ENCODE results near the gene AP3B1.

Gene AP3B1

DNA sequence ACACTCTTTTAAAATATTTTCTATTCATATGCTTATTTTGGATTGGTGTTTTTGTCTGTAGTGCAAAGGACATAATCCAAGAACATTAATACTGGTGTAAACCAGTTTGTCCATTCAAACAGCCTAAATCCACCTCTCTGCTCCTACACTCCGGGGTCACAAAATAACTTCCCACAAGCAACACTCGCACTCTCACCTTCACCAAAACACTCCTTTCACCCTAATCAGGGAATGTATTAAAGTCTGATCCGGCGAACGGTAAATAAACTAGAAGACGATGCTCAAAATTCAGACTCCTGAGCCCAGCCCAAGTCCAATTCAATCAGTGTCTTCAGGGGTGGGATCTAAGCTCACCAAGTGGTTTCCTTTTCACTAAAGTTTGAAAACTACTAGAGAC is 649 bp downstream of the AP3B1 start:
- Histone ChIP-seq H3K4me3 (ENCODE audit: low read depth, low read length) (peak overlapping the region; percentile 99), H3K36me3 (ENCODE audit: control insufficient read depth, insufficient read depth, low read length) (no peaks in the 10 kb centered on the region), H3K4me2 (ENCODE audit: low read length) (peak overlapping the region; percentile 100), H3K79me2 (peaks cover 4% of the 10 kb centered on the region), H3K27ac (peak overlapping the region; percentile 83), H2AFZ (peak overlapping the region; percentile 93), H3K4me1 (no peaks in the 10 kb centered on the region), H3K27me3 (ENCODE audit: control insufficient read depth, insufficient read depth, low read length) (no peaks in the 10 kb centered on the region), H3K9me3 (ENCODE audit: control insufficient read depth, low read length) (no peaks in the 10 kb centered on the region), H3K9ac (peak overlapping the region; percentile 25)
- TF ChIP-seq, protein P1, sequence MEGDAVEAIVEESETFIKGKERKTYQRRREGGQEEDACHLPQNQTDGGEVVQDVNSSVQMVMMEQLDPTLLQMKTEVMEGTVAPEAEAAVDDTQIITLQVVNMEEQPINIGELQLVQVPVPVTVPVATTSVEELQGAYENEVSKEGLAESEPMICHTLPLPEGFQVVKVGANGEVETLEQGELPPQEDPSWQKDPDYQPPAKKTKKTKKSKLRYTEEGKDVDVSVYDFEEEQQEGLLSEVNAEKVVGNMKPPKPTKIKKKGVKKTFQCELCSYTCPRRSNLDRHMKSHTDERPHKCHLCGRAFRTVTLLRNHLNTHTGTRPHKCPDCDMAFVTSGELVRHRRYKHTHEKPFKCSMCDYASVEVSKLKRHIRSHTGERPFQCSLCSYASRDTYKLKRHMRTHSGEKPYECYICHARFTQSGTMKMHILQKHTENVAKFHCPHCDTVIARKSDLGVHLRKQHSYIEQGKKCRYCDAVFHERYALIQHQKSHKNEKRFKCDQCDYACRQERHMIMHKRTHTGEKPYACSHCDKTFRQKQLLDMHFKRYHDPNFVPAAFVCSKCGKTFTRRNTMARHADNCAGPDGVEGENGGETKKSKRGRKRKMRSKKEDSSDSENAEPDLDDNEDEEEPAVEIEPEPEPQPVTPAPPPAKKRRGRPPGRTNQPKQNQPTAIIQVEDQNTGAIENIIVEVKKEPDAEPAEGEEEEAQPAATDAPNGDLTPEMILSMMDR (IDR thresholded peaks at IDR 0.05), result no peak

DNA sequence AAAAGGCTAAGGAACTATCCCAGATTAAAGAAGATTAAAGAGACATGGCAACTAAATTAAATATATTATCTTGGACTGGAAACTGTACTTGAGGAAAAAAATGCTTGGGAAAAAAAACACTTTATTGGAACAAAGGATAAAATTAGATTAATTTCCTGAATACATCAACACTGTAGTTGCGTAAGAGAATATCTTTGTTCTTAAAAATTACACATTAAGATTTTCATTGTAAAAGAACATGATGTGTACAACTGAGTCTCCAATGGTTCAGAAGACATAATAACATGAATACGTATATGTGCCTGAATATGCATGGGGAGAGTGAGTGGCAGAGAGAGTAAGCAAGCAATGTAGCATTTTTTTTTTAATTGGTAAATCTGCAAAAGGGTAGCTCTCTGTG is 2.8 kb downstream of the AP3B1 start:
- H3K4me1 ChIP-seq, result no peaks in the 10 kb centered on the region
- H3K9me3 ChIP-seq (ENCODE audit: control insufficient read depth, low read length), result no peaks in the 10 kb centered on the region

DNA sequence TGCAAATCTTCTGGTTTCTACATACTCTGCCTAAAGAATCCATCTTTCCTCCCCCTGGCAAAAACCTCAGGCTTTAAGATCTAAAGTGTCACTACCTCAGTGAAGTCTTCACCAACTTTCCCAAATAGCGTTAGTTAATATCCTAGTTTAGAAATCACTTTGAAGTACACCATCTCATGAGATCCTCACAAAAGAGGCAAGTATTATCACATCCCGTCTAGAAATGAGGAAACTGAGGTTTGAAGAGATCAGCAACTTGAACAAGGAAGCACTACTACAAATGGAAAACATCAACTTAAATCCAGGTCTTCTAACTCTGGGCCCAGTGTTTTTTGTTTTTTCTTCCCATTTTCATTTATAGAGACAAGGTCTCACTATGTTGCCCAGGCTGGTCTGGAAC is 4.6 kb downstream of the AP3B1 start:
- Histone ChIP-seq H2AFZ (no peak overlapping the region), H3K27me3 (ENCODE audit: control insufficient read depth, insufficient read depth, low read length) (no peaks in the 10 kb centered on the region), H3K9ac (no peak overlapping the region), H3K4me2 (ENCODE audit: low read length) (no peak overlapping the region), H3K4me1 (no peaks in the 10 kb centered on the region), H3K27ac (no peak overlapping the region), H3K36me3 (ENCODE audit: control insufficient read depth, insufficient read depth, low read length) (no peaks in the 10 kb centered on the region), H3K79me2 (peaks cover 9% of the 10 kb centered on the region), H3K4me3 (ENCODE audit: low read depth, low read length) (no peak overlapping the region), H3K9me3 (ENCODE audit: control insufficient read depth, low read length) (no peaks in the 10 kb centered on the region)
- TF ChIP-seq, protein P1 (IDR thresholded peaks at IDR 0.05), result no peak

More for the DNA sequence above, 2.8 kb downstream of the AP3B1 start:
- H2AFZ ChIP-seq, result no peak overlapping the region
- H3K4me3 ChIP-seq (ENCODE audit: low read depth, low read length), result no peak overlapping the region
- no peak overlapping the region for H3K9ac ChIP-seq
- H3K27ac ChIP-seq, result no peak overlapping the region
- H3K4me2 ChIP-seq (ENCODE audit: low read length), result no peak overlapping the region
- H3K27me3 ChIP-seq (ENCODE audit: control insufficient read depth, insufficient read depth, low read length), result no peaks in the 10 kb centered on the region
- TF ChIP-seq, protein P1 (IDR thresholded peaks at IDR 0.05), result no peak
- H3K79me2 ChIP-seq, result peaks cover 4% of the 10 kb centered on the region
- no peaks in the 10 kb centered on the region for H3K36me3 ChIP-seq (ENCODE audit: control insufficient read depth, insufficient read depth, low read length)

- no peaks in the 10 kb centered on the region for H3K27me3 ChIP-seq (ENCODE audit: control insufficient read depth, insufficient read depth, low read length)
- TF ChIP-seq, protein P1 (IDR thresholded peaks at IDR 0.05), result no peak
- no peaks in the 10 kb centered on the region for H3K9me3 ChIP-seq (ENCODE audit: control insufficient read depth, low read length)
- H3K27ac ChIP-seq, result no peak overlapping the region
- no peaks in the 10 kb centered on the region for H3K4me1 ChIP-seq
- no peak overlapping the region for H3K4me3 ChIP-seq (ENCODE audit: low read depth, low read length)
- no peak overlapping the region for H3K4me2 ChIP-seq (ENCODE audit: low read length)
- H3K79me2 ChIP-seq, result peaks cover 5% of the 10 kb centered on the region
- H3K36me3 ChIP-seq (ENCODE audit: control insufficient read depth, insufficient read depth, low read length), result no peaks in the 10 kb centered on the region
- H3K9ac ChIP-seq, result no peak overlapping the region
- H2AFZ ChIP-seq, result no peak overlapping the region
Observed at GRCh38 chr5:78288246-78288645, 6.3 kb downstream of the AP3B1 start.

GRCh38 chr5:78287833-78288232 is 6.7 kb downstream of the AP3B1 start:
- Histone ChIP-seq H3K36me3 (ENCODE audit: control insufficient read depth, insufficient read depth, low read length) (no peaks in the 10 kb centered on the region), H3K79me2 (peaks cover 5% of the 10 kb centered on the region), H3K9me3 (ENCODE audit: control insufficient read depth, low read length) (no peaks in the 10 kb centered on the region), H3K4me1 (no peaks in the 10 kb centered on the region), H3K9ac (no peak overlapping the region), H2AFZ (no peak overlapping the region), H3K27ac (no peak overlapping the region), H3K4me2 (ENCODE audit: low read length) (no peak overlapping the region), H3K4me3 (ENCODE audit: low read depth, low read length) (no peak overlapping the region), H3K27me3 (ENCODE audit: control insufficient read depth, insufficient read depth, low read length) (no peaks in the 10 kb centered on the region)
- TF ChIP-seq, protein P1 (IDR thresholded peaks at IDR 0.05), result no peak

Data from parathyroid adenoma (tissue), 2 donors.